K562 (cell line): ENCODE data around the gene PAFAH1B1. TPM values are rescaled to one million over a fixed set of nuclear protein-coding genes. Genes with fewer than 3 reads are reported as not detected.

ENCODE experiments used
- ARID4B ChIP-seq: sonication (generic); formaldehyde crosslinking; IDR thresholded peaks from 2 replicates; pipeline ENCODE4 v1.8.0; 2022; ENCODE audit warnings: mild to moderate bottlenecking, missing genetic modification reagents
- CC2D1A ChIP-seq: fragments of 450-650 bp; IDR thresholded peaks from 2 replicates; pipeline ENCODE4 v1.6.1; 2017; ENCODE audit warnings: mild to moderate bottlenecking
- ETV6 ChIP-seq, 3 experiments: fragments of 150-350 bp in 1 of 3; sonication (generic) in 1 of 3; formaldehyde crosslinking in 1 of 3; IDR thresholded peaks; 2 replicates each; pipeline versions ENCODE4 v1.6.1 to v1.8.0; 2014 to 2022; ENCODE audit warnings: borderline replicate concordance in 2 of 3, low read depth in 2 of 3, antibody characterized with exemption in 1 of 3, low read length in 1 of 3, mild to moderate bottlenecking in 1 of 3, missing genetic modification reagents in 1 of 3
- NONO ChIP-seq, 2 experiments: fragments of 200-400 bp in 1 of 2; fragments of 450-650 bp in 1 of 2; formaldehyde crosslinking in 1 of 2; IDR thresholded peaks; 2 replicates each; pipeline ENCODE4 v1.6.1; 2017; ENCODE audit warnings: low read depth in 2 of 2, mild to moderate bottlenecking in 2 of 2, moderate library complexity in 2 of 2, low read length in 1 of 2
- SMAD4 ChIP-seq: fragments of 250-450 bp; sonication (Bioruptor Pico); conservative IDR thresholded peaks from 2 replicates; pipeline ENCODE4 v1.8.0; 2021; ENCODE audit warnings: inconsistent platforms, mild to moderate bottlenecking, moderate library complexity
- SMARCA4 ChIP-seq: fragments of 450-650 bp; IDR thresholded peaks from 2 replicates; pipeline ENCODE4 v1.6.1; 2016
- TAF1 ChIP-seq: IDR thresholded peaks from 2 replicates; pipeline ENCODE4 v1.6.1; 2011; ENCODE audit warnings: mild to moderate bottlenecking, low read length, moderate library complexity; ENCODE audit not compliant: insufficient read depth, control insufficient read depth, severe bottlenecking; ENCODE audit errors: extremely low read depth
- TAF7 ChIP-seq: fragments of 450-650 bp; IDR thresholded peaks from 2 replicates; pipeline ENCODE4 v1.6.1; 2016; ENCODE audit warnings: missing genetic modification characterization, missing compliant biosample characterization
- TEAD1 ChIP-seq, 2 experiments: fragments of 450-650 bp in 1 of 2; sonication (generic) in 1 of 2; formaldehyde crosslinking; IDR thresholded peaks; 2 replicates each; pipeline versions ENCODE4 v1.4.0 to v1.8.0; 2020 to 2022; ENCODE audit warnings: mild to moderate bottlenecking in 2 of 2, missing genetic modification reagents in 1 of 2
- YY1 ChIP-seq, 3 experiments: IDR thresholded peaks; 2 replicates each; pipeline ENCODE4 v1.6.1; 2011; ENCODE audit warnings: low read length in 2 of 3, mild to moderate bottlenecking in 2 of 3, moderate library complexity in 2 of 3, borderline replicate concordance in 1 of 3, control low read depth in 1 of 3, low read depth in 1 of 3; ENCODE audit not compliant: insufficient read depth in 3 of 3, insufficient replicate concordance in 2 of 3, control insufficient read depth in 1 of 3, insufficient read length in 1 of 3; ENCODE audit errors: extremely low read depth in 1 of 3
- ZBTB5 ChIP-seq: fragments of 450-650 bp; IDR thresholded peaks from 2 replicates; pipeline ENCODE4 v1.6.1; 2017; ENCODE audit warnings: antibody characterized with exemption
- ZC3H4 ChIP-seq: sonication (generic); formaldehyde crosslinking; IDR thresholded peaks from 2 replicates; pipeline ENCODE4 v1.9.0; 2021; ENCODE audit warnings: missing genetic modification reagents, borderline replicate concordance
- ZFPM2 ChIP-seq: fragments of 250-450 bp; sonication (Bioruptor Pico); IDR thresholded peaks from 2 replicates; pipeline ENCODE4 v1.5.1; 2022; ENCODE audit warnings: mild to moderate bottlenecking
- ZNF146 ChIP-seq: IDR thresholded peaks from one replicate; pipeline ENCODE4 v1.6.1; 2018; ENCODE audit warnings: missing compliant biosample characterization; ENCODE audit not compliant: unreplicated experiment
- ZNF431 ChIP-seq: sonication (generic); formaldehyde crosslinking; IDR thresholded peaks from 2 replicates; pipeline ENCODE4 v1.8.0; 2022; ENCODE audit warnings: mild to moderate bottlenecking, missing genetic modification reagents
- ZNF830 ChIP-seq: fragments of 250-450 bp; sonication (Bioruptor Pico); IDR thresholded peaks from 2 replicates; pipeline ENCODE4 v1.5.0; 2021; ENCODE audit warnings: mild to moderate bottlenecking
- polyA plus RNA-seq, 8 experiments: library from polyadenylated mRNA; depleted of rRNA in 4 of 8; stranded (reverse) in 5 of 8; unstranded in 3 of 8; fragments of >200 nt; fragmentation: Nextera tagmentation in 2 of 8; fragmentation: Illumina TruSeq in 1 of 8; extraction: Ambion mirVana in 2 of 8; extraction: Trizol in 1 of 8; gene quantifications; 2 replicates each; pipeline versions ENCODE4 v1.2.1 to v1.2.3, GENCODE V29; 2011 to 2014; ENCODE audit warnings: inconsistent platforms in 1 of 8, missing spikeins in 1 of 8
- total RNA-seq, 7 experiments: library from RNA; depleted of rRNA in 6 of 7; stranded (reverse); fragments of >200 nt in 6 of 7; fragmentation: Illumina TruSeq in 2 of 7; extraction: Trizol in 2 of 7; gene quantifications; 2 replicates each; pipeline versions ENCODE4 v1.2.1 to v1.2.3, GENCODE V29; 2011 to 2021; ENCODE audit warnings: low replicate concordance in 1 of 7

PAFAH1B1 gene
- total and polyA plus RNA-seq, 9 of the 15 experiments (the other 6 are each of a cell fraction or from before 2014, with no cell fraction given) = 23.3 to 66.4 (median 40.2) TPM

GRCh38 chr17:2592971-2593820, at the start of gene PAFAH1B1 (continued):
- peak; percentile 84 for TF ChIP-seq SMAD4 (CRISPR knock-in tag)
- TF ChIP-seq SMARCA4 = no peak
- TF ChIP-seq ZFPM2 (CRISPR knock-in tag) = no peak
- TF ChIP-seq ARID4B (CRISPR knock-in tag) = no peak
- TF ChIP-seq TAF7 (tag) = no peak
- no peak for TF ChIP-seq ZNF830
- no peak for TF ChIP-seq ZNF146 (CRISPR knock-in tag)
- peak in 1 of 3 experiments; percentile 9 for TF ChIP-seq YY1 (IDR thresholded peaks at IDR 0.05; ENCODE audit: borderline replicate concordance in 1 of 3, control insufficient read depth in 1 of 3, extremely low read depth in 1 of 3, insufficient read depth in 3 of 3, insufficient read length in 1 of 3, insufficient replicate concordance in 2 of 3, low read depth in 1 of 3, low read length in 2 of 3)
- no peak for TF ChIP-seq ZBTB5
- TF ChIP-seq TEAD1 (CRISPR knock-in tag; IDR thresholded peaks at IDR 0.05) = no peak
- TF ChIP-seq ZC3H4 (CRISPR knock-in tag) = no peak
- TF ChIP-seq ETV6 (IDR thresholded peaks at IDR 0.05; ENCODE audit: borderline replicate concordance in 1 of 2, low read depth in 2 of 2, low read length in 1 of 2) = no peak
- no peak for TF ChIP-seq ETV6 (CRISPR knock-in tag; IDR thresholded peaks at IDR 0.05; ENCODE audit: borderline replicate concordance)
- peak; percentile 26 for TF ChIP-seq TAF1
- no peak for TF ChIP-seq CC2D1A
- TF ChIP-seq ZNF431 (CRISPR knock-in tag) = no peak
- TF ChIP-seq NONO (IDR thresholded peaks at IDR 0.05; ENCODE audit: low read depth in 2 of 2, low read length in 1 of 2) = 0 out of 4 replicates have a peak, but pooled peaks of 1 of the 2 experiments have one; percentile 50
